GM19238 (cell line): ENCODE data around the gene IQCN.
A peak's percentile ranks its signal among the peaks of the same experiment; 100 is the strongest.

ENCODE experiments used
- DNase-seq: peaks from one replicate; pipeline ENCODE4 v3.0.0; 2011; ENCODE audit warnings: low spot score; ENCODE audit not compliant: insufficient read length

The IQCN gene

DNA sequence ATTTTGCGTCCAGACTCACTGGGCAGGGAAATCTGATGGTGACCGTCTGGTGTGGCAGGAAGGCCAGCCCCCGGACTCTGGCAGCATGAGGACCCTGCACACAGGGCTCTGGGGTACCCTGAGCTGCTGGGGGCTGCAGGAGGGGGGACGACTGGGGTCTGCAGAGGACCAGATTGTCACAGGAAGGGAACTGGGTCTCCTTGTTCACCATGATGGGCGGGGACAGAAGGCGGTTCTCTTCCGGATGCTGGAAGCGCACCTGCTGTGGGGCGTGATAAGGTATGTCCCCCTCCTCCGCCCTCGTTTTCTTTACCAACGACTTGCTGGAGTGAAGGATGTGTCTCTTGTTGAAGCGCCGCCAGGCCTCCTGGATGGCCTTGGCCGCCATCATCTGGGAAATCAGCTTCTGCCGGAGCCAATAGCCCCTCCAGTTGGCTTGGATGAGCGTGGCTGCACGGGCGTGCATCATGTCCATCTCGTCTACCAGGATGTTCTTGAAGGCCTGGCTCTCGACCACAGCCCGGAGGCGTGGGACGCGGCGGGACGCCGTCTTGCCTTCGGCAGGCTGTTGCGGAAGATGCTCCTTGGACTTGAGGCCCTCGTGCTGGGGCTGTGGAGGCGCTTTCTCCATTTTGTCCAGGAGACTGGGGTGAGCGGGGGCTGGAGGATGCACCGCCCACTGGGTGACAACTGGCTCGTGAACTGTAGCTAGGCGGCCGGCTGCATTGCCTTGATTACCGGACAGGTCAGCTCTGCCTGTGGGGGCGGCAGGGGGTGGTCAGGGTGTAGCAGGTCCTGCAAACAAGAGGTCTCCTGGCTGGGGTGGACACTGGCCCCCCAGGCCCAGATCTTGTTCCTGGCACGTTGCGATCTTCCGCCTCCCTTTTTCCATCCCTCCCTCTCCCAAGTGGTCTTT is 7.2 kb downstream of the IQCN start:
- DNase-seq, result no peak

- DNase-seq, result no peak
These were observed 8.7 kb downstream of the IQCN start for GRCh38 chr19:18265582-18265981.

DNA sequence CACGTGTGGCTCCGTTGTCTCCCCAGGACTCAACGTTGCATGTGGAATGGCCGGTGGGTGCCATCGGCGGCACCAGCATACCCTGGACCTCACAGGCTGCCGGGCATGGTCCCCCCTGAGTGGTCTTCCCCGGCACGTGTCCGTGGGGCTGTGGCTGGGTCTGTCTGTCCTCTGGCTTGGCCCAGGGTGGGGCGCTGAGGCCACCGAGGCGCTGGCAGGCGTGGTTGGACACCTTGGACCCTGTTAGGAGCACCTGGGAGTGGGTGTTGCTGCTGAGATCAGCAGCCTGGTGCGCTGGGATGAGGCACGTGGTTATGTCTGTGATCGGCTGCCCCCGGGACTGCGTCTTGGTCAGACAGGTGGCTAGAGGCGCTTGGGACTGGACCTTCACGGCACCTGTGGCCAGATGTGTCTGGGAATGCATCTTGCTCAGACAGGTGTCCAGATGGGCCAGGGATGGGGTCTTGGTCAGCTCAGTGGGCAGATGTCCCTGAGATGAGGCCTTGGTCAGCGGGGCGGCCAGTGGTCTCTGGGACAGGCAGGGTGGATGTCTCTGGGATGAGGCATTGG is 9.2 kb downstream of the IQCN start:
- DNase-seq, result no peak

GRCh38 chr19:18264137-18264854 is 10.0 kb downstream of the IQCN start:
- no peak for DNase-seq

DNA sequence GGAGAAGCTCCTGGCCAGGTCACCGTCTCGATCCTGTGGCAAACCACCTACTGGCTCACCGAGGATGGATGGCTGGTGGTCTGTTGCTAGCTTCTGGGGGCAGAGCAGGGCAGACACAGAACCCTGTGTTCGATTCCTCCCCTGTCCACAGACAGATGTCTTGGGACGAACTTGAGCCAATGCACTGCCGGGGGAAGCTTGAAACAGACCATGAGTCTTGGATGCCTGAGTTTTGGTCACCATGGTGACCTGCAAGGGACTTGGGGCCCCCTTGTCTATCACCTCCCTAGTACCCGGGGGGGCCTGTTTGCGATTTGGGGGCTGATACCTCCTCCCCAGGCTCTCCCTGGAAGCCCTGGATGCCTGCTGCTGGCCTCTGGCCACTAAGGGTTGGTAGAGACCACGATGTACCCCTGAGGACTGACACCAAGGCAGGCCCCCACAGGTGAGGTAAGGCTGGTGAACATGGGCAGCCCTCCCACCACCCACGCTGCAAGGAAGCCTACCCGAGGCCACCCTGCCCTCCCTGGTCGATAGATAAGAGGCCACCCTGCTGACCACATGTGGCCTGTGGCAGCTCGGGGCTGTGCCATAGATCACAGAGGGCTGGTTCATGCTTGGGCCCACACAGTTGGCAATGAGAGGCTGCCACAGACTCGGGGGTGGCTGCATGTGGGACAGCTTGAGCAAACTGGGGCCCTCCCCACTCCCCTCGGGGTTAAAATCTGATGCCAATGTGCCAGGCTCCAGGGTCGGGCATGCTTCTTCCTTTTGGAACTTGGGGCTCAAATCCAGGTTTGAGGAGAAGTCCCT is 10.7 kb downstream of the IQCN start:
- DNase-seq, result no peak

- DNase-seq, result no peak
These were observed 11.3 kb downstream of the IQCN start for GRCh38 chr19:18262917-18263316.

DNA sequence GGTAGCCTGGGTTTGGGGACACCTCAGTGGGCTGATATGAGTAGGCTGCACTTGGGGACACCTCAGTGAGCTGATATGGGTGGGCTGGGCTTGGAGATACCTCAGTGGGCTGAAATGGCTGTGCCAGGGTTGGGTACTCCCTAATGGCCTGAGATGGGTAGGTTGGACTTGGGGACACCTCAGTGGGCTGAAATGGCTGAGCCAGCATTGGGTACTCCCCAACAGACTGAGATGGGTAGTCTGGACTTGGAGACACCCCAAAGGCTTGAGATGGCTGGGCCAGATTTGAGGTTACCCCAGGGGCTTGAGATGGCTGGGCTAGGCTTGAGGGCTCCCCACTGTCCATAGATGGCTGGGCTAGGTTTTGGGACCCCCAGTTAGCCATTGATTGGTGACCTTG is 12.1 kb downstream of the IQCN start:
- no peak for DNase-seq

DNA sequence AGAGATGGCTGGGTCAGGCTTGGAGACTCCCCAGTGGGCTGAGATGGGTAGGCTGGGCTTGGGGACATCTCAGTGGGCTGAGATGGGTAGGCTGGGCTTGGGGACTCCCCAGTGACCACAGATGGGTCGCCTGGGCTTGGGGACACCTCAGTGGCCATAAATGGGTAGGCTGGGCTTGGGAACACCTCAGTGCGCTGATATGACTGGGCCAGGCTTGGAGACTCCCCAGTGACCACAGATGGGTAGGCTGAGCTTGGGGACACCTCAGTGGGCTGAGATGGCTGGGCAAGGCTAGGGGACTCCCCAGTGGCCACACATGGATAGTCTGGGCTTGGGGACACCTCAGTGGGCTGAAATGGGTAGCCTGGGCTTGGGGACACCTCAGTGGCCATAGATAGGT is 12.8 kb downstream of the IQCN start:
- no peak for DNase-seq

DNA sequence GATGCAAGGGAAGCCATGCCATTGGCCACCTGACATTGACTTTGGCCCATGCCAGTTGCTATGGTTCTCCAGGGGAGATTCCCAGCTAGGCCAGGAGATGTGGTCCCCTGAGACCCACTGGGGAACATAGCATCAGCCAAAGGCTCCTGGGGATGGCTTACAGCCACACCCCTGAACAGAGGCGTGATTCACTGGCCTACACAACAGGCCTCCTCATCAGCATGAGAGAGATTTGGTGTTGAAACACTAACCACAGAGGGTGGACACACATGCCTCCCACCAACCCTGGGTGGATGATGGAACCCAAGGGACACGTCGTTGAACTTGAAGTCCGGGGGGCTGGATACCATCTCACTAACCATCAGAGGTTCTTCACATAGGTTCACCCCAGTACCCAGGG is 14.4 kb downstream of the IQCN start:
- DNase-seq, result no peak

DNA sequence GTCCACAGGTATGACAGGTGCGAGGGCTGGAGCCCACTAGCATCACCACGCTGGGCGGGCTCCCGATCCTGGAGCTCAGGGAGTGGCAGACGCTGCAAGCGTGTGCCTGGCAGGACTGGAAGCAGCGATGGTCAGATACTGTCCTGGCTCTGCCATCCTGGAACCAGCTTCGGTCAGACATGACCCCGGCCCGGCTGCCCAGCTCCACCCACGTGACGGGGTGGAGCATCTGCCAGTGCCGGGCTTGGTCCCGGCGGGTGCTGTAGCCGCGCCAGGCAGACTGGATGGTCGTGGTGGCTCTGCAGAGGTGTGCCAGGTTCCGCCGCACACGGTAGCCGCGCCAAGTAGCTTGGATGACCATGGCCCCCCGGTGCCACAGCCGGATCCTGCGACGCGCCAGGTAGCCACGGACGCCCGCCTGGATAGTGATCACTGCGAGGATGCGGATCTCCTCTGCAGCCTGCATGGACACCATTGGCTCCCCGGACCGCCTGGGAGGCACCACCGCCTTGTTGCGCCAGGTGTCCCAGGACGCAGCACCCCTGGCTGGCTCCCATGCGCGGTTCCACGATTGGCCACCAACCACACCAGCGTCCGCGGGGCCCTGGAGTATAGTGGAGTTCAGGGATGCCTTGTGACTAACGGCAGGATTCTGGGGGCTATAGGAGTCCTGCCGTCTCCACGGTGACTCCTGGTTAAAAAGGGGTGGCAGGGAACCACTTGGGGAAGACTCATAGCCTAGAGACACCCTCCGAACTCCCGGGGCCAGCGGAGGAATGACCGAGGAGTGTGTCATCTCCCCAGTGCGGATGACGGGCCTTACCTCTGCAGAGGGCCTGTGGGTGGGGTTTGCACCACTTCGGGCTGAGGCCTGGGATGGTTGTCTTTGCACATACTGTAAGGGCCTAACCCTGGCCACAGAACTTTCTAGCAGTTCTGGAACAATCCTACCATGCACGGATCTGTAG is 16.5 kb downstream of the IQCN start:
- DNase-seq, result no peak

DNA sequence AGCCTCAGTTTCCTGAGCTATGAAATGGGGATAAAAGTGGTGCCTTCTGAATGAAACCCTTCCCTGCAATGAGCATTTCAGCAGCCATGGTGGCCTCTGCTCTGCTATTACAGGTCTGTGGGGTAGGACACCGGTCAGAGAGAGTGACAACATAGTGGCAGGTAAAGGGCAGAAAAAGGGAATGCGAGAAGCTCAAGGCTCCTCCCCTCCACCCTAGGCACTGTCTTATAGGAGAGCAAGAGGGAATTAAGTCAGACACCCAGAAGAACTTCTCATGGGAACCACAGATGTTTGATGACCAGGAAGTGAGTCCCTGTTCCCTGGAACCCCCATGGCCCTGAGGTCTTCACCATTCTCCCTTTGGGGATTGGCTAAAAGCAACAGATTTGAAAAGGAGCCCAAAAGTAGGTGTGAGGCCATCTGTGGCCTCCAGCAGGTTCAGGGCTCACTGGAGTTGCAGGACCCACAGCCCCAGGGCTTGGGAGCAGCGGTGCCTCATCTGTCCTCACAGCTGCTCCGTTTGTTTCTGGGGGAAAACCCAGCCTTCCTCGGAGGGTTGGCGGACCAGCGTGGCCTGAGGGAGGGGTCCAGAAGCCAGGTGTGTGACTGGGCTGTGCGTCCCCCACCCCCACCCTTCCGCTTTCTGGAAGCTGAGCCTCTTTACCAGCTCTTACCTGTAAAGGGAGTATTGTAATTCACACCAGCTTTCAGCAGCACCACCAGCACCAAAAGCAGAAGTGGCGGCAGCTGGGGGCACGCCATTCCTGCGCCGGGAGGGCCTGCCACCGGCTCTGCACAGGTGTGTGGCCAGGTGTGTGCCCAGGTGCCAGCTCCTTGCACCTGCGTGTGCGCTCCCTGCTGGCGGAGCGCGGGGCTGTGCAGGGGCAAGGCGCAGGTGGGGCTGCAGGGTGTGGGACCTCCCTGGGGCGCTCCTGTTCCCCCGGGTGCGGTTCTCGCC is 19.4 kb downstream of the IQCN start:
- DNase-seq, result no peak

GRCh38 chr19:18253716-18254115 is 20.5 kb downstream of the IQCN start:
- no peak for DNase-seq

DNA sequence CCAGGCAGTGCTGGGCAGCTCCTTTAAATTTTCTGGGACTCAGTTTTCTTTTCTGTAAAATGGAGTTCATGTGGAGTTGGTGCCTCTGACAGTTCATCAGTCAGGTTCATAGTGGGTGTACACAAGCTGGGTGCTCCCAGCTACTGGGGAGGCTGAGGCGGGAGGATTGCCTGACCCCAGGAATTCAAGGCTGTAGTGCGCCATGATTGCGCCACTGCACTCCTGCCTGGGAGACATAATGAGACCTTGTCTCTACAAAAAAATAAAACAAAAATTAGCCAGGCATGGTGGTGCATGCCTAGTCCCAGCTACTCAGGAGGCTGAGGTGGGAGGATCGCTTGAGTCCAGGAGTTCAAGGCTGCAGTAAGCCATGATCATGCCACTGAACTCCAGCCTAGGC is 21.1 kb downstream of the IQCN start:
- no peak for DNase-seq

GRCh38 chr19:18252370-18252717 is 21.9 kb downstream of the IQCN start:
- DNase-seq, result no peak

DNA sequence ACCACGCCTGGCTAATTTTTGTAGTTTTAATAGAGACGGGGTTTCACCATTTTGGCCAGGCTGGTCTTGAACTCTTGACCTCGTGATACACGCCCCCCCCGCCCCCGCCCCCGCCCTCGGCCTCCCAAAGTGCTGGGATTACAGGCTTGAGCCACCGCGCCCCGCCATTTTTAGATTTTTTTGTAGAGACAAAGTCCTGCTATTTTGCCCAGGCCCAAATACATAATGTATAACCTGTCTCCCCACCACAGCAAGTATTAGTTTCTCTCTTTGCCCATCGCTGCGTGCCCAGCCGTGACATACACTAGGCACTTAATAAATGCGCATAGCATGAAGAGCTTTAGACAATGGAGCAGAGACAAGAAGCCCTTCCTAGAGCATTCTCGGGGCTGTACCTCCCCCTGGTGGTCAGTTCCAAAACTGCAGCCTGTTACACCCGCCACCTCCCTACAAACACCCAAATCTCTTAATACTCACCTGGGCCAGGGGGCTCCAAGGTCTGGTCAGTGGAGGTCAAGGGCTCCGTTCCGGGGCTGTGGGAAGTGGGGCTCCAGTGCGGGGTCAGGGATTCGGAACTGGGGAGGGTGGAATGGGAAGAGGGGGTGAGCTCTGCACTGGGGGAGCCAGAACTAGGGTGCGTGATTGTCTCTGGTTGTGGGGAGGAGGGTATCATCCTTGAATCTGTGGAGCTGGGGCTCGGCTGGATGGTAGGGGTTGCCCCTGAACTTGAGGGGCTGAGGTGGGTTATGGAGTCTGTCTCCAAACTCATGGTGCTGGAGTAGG is 22.5 kb downstream of the IQCN start:
- DNase-seq, result peak; percentile 77

GRCh38 chr19:18249834-18250233 is 24.4 kb downstream of the IQCN start:
- no peak for DNase-seq

- DNase-seq, result no peak
These were observed 29.0 kb downstream of the IQCN start for GRCh38 chr19:18245297-18245696.

- no peak for DNase-seq
These were observed 34.9 kb downstream of the IQCN start for GRCh38 chr19:18239303-18239702.

DNA sequence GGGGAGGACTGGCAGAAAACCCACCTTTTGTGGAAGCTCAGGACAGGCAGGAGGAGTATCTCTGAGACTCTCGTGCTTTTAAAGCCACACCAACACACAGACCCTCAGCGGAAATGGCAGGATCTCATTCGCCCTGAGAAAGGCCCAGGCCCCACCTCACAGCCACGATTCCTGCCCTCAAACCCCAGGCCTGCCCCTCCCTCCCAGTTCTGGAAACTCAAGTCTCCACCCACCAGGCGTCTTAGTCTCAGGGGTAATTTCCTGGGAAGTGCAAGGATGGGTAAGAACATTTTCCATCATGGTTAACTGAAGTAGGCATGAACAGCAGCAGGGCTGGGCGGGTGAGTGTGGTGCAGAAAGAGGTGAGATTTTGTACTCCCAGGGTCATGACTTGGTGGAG is 40.1 kb downstream of the IQCN start:
- no peak for DNase-seq
